Activated CD4-positive, alpha-beta memory T cell treated with anti-CD3 and anti-CD28 coated beads for 36 hours (primary cell): Measurements from ENCODE around the gene LUM. TPM values are rescaled to one million over a fixed set of nuclear protein-coding genes. Genes with fewer than 3 reads are reported as not detected.

Experiments
- CTCF ChIA-PET: fragments of 350-600 bp; sonication (Branson Sonifier 250); formaldehyde crosslinking; loops from one replicate; lab custom pipeline; 2021; ENCODE audit warnings: antibody characterized with exemption, inconsistent platforms; lab: Charles Lee
- POLR2A ChIA-PET: fragments of 350-600 bp; sonication (Branson Sonifier 250); formaldehyde crosslinking; loops from one replicate; lab custom pipeline; 2021; ENCODE audit warnings: antibody characterized with exemption; lab: Charles Lee
- DNase-seq: peaks from one replicate; pipeline ENCODE4 v3.0.0-alpha.2; 2020
- H3K27ac Mint-ChIP-seq: one replicate; pipeline ENCODE4 v1.8.0; 2021; ENCODE audit warnings: mixed read lengths
- H3K27me3 Mint-ChIP-seq: one replicate; pipeline ENCODE4 v1.8.0; 2021; ENCODE audit warnings: mixed read lengths
- H3K36me3 Mint-ChIP-seq: one replicate; pipeline ENCODE4 v1.8.0; 2021; ENCODE audit warnings: mixed read lengths
- H3K4me1 Mint-ChIP-seq: one replicate; pipeline ENCODE4 v1.8.0; 2021; ENCODE audit warnings: low read depth, mixed read lengths
- H3K4me3 Mint-ChIP-seq: one replicate; pipeline ENCODE4 v1.8.0; 2021; ENCODE audit warnings: mild to moderate bottlenecking, mixed read lengths
- H3K9me3 Mint-ChIP-seq: one replicate; pipeline ENCODE4 v1.8.0; 2021; ENCODE audit warnings: mixed read lengths
- intact Hi-C: fragments of 100-400 bp; cut with micrococcal nuclease; formaldehyde crosslinking; loops from one replicate; pipeline ENCODE4 v1.15.1; 2023
- total RNA-seq, 2 experiments: library from RNA; stranded (reverse); gene quantifications; one replicate each; pipeline ENCODE4 v1.2.3, GENCODE V29; 2021

The LUM gene
- total RNA-seq, 2 experiments from 2014 or later: not detected

DNA sequence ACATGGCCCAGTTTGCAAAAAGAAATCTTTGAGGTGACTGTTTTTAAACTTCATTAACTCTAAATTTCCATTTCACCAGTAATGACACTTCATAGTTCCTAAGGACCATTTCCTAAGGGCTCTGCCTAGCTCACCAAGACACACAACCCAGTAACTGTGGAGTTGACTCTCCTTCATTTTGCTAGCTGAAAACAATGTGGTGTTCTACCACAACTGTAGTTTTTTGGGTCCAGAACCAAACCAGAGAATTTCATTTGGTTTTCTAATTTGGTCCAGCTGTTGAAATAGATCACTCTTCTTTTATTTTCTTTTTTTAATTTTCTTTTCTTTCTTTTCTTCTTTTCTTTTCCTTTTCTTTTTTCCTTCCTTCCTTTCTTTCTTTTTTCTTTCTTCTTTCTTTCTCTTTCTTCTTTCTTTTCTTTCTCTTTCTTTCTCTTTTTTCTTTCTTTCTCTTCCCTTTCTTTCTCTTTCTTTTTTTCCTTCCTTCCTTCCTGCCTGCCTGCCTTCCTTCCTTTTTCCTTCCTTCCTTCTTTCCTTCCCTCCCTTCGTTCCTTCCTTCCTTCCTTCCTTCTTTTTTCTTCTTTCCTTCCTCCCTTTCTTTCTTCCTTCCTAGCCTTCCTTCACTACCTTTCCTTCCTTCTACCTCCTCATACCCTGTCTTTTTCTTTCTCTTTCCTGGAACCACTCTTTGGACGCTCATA is 18.5 kb upstream of the LUM start:
- Mint-ChIP-seq H3K36me3 (no peaks in the 10 kb centered on the region), H3K27me3 (no peaks in the 10 kb centered on the region), H3K4me1 (no peaks in the 10 kb centered on the region), H3K4me3 (no peak overlapping the region), H3K9me3 (no peaks in the 10 kb centered on the region), H3K27ac (no peak overlapping the region)
- DNase-seq: no peak
- intact Hi-C loops: no loop called here
- ChIA-PET POLR2A (no interaction called here), CTCF (no interaction called here)

DNA sequence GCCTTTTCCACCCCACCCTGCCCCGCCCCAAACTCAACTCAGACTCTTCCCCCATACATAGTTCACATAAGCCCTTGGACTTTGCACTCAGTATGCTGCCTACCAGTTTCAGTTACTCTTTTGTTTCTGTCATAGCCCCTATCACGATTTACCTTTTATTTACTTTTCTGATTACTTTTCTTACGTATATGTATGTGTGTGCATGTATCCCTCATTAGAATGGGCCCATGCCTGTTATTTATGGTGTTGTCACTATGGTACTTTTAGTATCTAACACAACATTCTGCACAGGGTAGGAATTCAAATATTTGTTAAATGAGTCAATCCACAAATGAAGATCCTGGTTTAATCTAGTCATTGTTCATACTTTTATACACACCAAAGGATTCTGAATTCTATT is 16.5 kb upstream of the LUM start:
- ChIA-PET CTCF (no interaction called here), POLR2A (no interaction called here)
- no peaks in the 10 kb centered on the region for H3K27me3 Mint-ChIP-seq

GRCh38 chr12:91127306-91127705 is 16.0 kb upstream of the LUM start:
- ChIA-PET POLR2A (no interaction called here), CTCF (no interaction called here)
- no peaks in the 10 kb centered on the region for H3K9me3 Mint-ChIP-seq
- H3K4me3 Mint-ChIP-seq: no peak overlapping the region
- no peaks in the 10 kb centered on the region for H3K36me3 Mint-ChIP-seq
- no peaks in the 10 kb centered on the region for H3K4me1 Mint-ChIP-seq
- no peaks in the 10 kb centered on the region for H3K27me3 Mint-ChIP-seq
- intact Hi-C loops: no loop called here
- no peak for DNase-seq
- no peak overlapping the region for H3K27ac Mint-ChIP-seq

More for the DNA sequence above, 16.5 kb upstream of the LUM start:
- no peak overlapping the region for H3K27ac Mint-ChIP-seq
- H3K4me3 Mint-ChIP-seq: no peak overlapping the region
- no peaks in the 10 kb centered on the region for H3K4me1 Mint-ChIP-seq
- H3K36me3 Mint-ChIP-seq: no peaks in the 10 kb centered on the region
- intact Hi-C loops: no loop called here
- no peak for DNase-seq
- H3K9me3 Mint-ChIP-seq: no peaks in the 10 kb centered on the region

- H3K36me3 Mint-ChIP-seq: no peaks in the 10 kb centered on the region
- intact Hi-C loops: no loop called here
- no peaks in the 10 kb centered on the region for H3K4me1 Mint-ChIP-seq
- no peak overlapping the region for H3K27ac Mint-ChIP-seq
- no peaks in the 10 kb centered on the region for H3K9me3 Mint-ChIP-seq
- H3K4me3 Mint-ChIP-seq: no peak overlapping the region
- POLR2A ChIA-PET: no interaction called here
- DNase-seq: no peak
- CTCF ChIA-PET: no interaction called here
- no peaks in the 10 kb centered on the region for H3K27me3 Mint-ChIP-seq
Observed at GRCh38 chr12:91126516-91126915, 15.2 kb upstream of the LUM start.

DNA sequence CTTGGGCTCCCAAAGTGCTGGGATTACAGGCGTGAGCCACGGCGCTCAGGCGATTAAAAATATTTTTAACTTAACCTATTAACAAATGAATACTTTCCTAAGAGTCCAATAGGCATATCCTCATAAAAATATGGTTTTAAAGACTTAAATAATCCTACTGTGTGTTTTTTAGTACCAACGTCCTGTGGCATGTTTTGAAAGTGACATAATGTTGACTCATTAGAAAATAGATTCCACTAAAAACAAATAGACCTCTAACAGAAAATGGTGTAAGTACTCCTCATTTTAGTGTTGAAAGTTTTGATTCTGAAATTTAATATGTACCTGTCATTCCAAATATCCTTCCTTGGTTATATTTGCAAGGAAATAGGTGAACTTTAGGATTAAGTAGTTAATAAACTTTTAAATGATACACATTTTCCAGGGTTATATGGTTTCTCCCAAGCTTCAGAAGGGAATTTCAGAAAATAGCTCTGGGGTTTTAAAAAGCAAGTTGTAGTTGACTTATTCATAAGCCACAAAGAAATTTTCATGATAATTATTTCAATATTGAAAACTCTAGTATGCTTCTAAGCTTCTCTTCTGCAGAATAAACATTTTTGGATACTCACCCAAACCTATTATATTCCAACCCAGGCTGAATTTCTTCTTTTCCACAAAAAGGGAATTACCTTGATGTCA is 12.1 kb upstream of the LUM start:
- intact Hi-C loops: no loop called here
- no peak overlapping the region for H3K4me3 Mint-ChIP-seq
- no peaks in the 10 kb centered on the region for H3K4me1 Mint-ChIP-seq
- H3K36me3 Mint-ChIP-seq: no peaks in the 10 kb centered on the region
- POLR2A ChIA-PET: no interaction called here
- CTCF ChIA-PET: no interaction called here
- no peaks in the 10 kb centered on the region for H3K27me3 Mint-ChIP-seq
- DNase-seq: no peak
- H3K9me3 Mint-ChIP-seq: no peaks in the 10 kb centered on the region
- no peak overlapping the region for H3K27ac Mint-ChIP-seq

GRCh38 chr12:91120781-91121180 is 9.5 kb upstream of the LUM start:
- no peak overlapping the region for H3K27ac Mint-ChIP-seq
- POLR2A ChIA-PET: no interaction called here
- CTCF ChIA-PET: no interaction called here
- H3K4me3 Mint-ChIP-seq: no peak overlapping the region
- no peaks in the 10 kb centered on the region for H3K36me3 Mint-ChIP-seq
- no peaks in the 10 kb centered on the region for H3K9me3 Mint-ChIP-seq
- H3K27me3 Mint-ChIP-seq: no peaks in the 10 kb centered on the region
- DNase-seq: no peak
- intact Hi-C loops: no loop called here
- H3K4me1 Mint-ChIP-seq: no peaks in the 10 kb centered on the region

DNA sequence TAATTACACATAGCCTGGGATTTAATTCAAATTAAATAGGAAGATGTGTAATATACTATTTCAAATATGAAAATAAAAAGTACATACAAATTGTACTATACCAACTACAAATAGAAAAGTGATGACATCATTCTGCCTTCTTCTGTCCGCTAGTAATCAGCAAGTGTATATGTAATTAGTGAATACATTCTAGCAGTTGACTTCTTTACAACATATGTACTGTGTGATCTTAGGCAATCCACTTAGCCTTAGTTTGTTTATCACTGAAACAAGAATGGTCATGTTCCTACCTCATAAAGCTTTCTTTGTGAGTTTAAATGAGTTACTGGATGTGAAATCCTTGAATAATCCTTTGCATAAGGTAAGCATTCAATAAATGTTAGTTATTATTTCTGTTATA is 7.8 kb upstream of the LUM start:
- no peaks in the 10 kb centered on the region for H3K27me3 Mint-ChIP-seq
- intact Hi-C loops: no loop called here
- H3K4me1 Mint-ChIP-seq: no peaks in the 10 kb centered on the region

DNA sequence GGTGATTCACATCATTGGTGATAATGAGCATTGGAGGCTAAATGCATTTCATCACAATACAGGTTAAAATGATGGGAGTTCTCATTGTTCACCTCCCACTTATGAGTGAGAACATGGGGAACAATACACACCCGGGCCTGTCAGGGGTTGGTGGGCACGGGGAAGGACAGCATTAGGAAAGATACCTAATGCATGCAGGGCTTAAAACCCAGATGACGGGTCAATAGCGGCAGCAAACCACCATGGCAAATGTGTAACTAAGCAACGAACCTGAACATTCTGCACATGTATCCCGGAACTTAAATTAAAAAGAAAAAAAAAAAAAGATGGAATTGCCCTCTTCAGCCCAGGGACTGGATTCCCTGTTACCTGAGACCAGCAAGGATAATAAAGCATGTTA is 2.3 kb upstream of the LUM start:
- POLR2A ChIA-PET: no interaction called here
- CTCF ChIA-PET: interaction anchor here (0.6 kb wide), 1 partner anchor 189 kb away, joined by 3 read pairs; no protein-coding TSS in a partner anchor
- Mint-ChIP-seq H3K27ac (no peak overlapping the region), H3K27me3 (peaks cover 3% of the 10 kb centered on the region), H3K9me3 (no peaks in the 10 kb centered on the region), H3K4me1 (no peaks in the 10 kb centered on the region), H3K4me3 (no peak overlapping the region), H3K36me3 (no peaks in the 10 kb centered on the region)
- DNase-seq: no peak
- intact Hi-C loops: no loop called here

More for the DNA sequence above, 7.8 kb upstream of the LUM start:
- no peak overlapping the region for H3K27ac Mint-ChIP-seq
- H3K9me3 Mint-ChIP-seq: no peaks in the 10 kb centered on the region
- ChIA-PET POLR2A (no interaction called here), CTCF (no interaction called here)
- H3K36me3 Mint-ChIP-seq: no peaks in the 10 kb centered on the region
- no peak overlapping the region for H3K4me3 Mint-ChIP-seq
- DNase-seq: no peak

GRCh38 chr12:91110311-91110924 is 876 bp downstream of the LUM start:
- Mint-ChIP-seq H3K9me3 (no peaks in the 10 kb centered on the region), H3K4me3 (no peak overlapping the region), H3K27me3 (peaks cover 3% of the 10 kb centered on the region), H3K27ac (no peak overlapping the region), H3K36me3 (no peaks in the 10 kb centered on the region), H3K4me1 (no peaks in the 10 kb centered on the region)
- intact Hi-C loops: no loop called here
- DNase-seq: no peak
- ChIA-PET POLR2A (no interaction called here), CTCF (interaction anchor here (0.7 to 3.6 kb wide), 3 partner anchors 132 to 166 kb away, joined by 3 to 20 read pairs (median 3); no protein-coding TSS in a partner anchor)

GRCh38 chr12:91109581-91110310 is 1.5 kb downstream of the LUM start:
- Mint-ChIP-seq H3K4me3 (no peak overlapping the region), H3K27me3 (peaks cover 3% of the 10 kb centered on the region), H3K27ac (no peak overlapping the region), H3K4me1 (no peaks in the 10 kb centered on the region), H3K36me3 (no peaks in the 10 kb centered on the region), H3K9me3 (no peaks in the 10 kb centered on the region)
- POLR2A ChIA-PET: no interaction called here
- no peak for DNase-seq
- intact Hi-C loops: loop anchor here (1.0 kb wide), 1 partner anchor 164 kb away; no protein-coding TSS in a partner anchor
- CTCF ChIA-PET: interaction anchor here (0.7 to 3.6 kb wide), 6 partner anchors 36 to 174 kb away, joined by 3 to 20 read pairs (median 4); no protein-coding TSS in a partner anchor

- no peak overlapping the region for H3K27ac Mint-ChIP-seq
- no peaks in the 10 kb centered on the region for H3K9me3 Mint-ChIP-seq
- no peaks in the 10 kb centered on the region for H3K4me1 Mint-ChIP-seq
- peaks cover 3% of the 10 kb centered on the region for H3K27me3 Mint-ChIP-seq
- intact Hi-C loops: loop anchor here (1.0 kb wide), 1 partner anchor 164 kb away; no protein-coding TSS in a partner anchor
- ChIA-PET CTCF (interaction anchor here (0.6 to 3.6 kb wide), 10 partner anchors 8 to 174 kb away, joined by 3 to 20 read pairs (median 4); partner anchors contain the start of gene EPYC), POLR2A (no interaction called here)
- DNase-seq: peak; percentile 71
- no peaks in the 10 kb centered on the region for H3K36me3 Mint-ChIP-seq
- H3K4me3 Mint-ChIP-seq: no peak overlapping the region
Observed at GRCh38 chr12:91109148-91109564, 2.1 kb downstream of the LUM start.
